Measurements from ENCODE around the gene FOXJ1. TPM values are rescaled to one million over a fixed set of nuclear protein-coding genes. Genes with fewer than 3 reads are reported as not detected.

FOXJ1 gene
- total RNA-seq, 3 donors from 2014 or later = 0.15 TPM; not detected in 2

DNA sequence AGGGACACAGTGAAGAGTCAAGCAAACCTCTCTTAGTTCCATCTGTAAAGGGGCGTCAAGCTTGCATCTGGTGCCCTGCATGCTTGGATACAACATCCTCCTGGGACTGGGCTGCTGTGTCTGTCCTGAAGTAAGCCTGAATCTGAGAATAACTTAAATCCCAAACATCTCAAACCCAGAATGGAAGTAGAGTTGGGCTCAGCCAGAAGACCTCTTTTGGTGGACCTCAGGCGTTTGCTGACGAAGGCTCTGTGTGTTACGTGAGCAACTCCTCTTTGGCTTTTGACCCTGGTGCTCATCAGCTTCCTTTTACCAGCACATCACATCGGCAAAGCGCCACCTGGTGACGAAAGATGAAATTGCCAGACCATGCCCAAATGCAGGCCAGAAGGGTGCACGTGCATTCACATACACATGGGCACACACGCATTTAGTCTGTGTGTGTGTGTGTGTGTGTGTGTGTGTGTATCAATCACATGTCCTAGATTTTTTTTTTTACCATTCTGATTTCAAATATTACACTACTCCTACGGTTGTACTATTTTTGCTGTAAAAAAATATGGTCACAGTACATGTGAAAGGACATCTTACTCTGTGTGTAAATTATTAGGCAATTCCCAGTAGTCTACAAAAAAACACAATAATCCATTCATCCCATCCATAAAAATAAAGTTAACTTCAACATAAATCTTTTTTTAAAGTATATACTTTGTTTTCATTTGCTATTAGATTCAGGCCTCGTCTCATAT lies 41.1 kb upstream of the FOXJ1 start:
- no peaks in the 10 kb centered on the region for H3K27me3 ChIP-seq
- DNase-seq (ENCODE audit: low spot score in 2 of 2) = peak; percentile 87 to 90
- TF ChIP-seq POLR2A (IDR thresholded peaks at IDR 0.05) (no peak), POLR2AphosphoS5 (IDR thresholded peaks at IDR 0.05) (peak in 2 of 3 donors; percentile 28 to 33)
- TF ChIP-seq, protein P1, sequence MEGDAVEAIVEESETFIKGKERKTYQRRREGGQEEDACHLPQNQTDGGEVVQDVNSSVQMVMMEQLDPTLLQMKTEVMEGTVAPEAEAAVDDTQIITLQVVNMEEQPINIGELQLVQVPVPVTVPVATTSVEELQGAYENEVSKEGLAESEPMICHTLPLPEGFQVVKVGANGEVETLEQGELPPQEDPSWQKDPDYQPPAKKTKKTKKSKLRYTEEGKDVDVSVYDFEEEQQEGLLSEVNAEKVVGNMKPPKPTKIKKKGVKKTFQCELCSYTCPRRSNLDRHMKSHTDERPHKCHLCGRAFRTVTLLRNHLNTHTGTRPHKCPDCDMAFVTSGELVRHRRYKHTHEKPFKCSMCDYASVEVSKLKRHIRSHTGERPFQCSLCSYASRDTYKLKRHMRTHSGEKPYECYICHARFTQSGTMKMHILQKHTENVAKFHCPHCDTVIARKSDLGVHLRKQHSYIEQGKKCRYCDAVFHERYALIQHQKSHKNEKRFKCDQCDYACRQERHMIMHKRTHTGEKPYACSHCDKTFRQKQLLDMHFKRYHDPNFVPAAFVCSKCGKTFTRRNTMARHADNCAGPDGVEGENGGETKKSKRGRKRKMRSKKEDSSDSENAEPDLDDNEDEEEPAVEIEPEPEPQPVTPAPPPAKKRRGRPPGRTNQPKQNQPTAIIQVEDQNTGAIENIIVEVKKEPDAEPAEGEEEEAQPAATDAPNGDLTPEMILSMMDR (IDR thresholded peaks at IDR 0.05) = peak; percentile 86 to 94 (median 92)
- H3K9me3 ChIP-seq = no peaks in the 10 kb centered on the region
- intact Hi-C loops (cut with DNase I; ENCODE audit: low total_unique reads) = no loop called here
- H3K4me3 ChIP-seq = no peak overlapping the region
- H3K27ac ChIP-seq = no peak overlapping the region
- H3K36me3 ChIP-seq = no peaks in the 10 kb centered on the region
- no peaks in the 10 kb centered on the region for H3K4me1 ChIP-seq

DNA sequence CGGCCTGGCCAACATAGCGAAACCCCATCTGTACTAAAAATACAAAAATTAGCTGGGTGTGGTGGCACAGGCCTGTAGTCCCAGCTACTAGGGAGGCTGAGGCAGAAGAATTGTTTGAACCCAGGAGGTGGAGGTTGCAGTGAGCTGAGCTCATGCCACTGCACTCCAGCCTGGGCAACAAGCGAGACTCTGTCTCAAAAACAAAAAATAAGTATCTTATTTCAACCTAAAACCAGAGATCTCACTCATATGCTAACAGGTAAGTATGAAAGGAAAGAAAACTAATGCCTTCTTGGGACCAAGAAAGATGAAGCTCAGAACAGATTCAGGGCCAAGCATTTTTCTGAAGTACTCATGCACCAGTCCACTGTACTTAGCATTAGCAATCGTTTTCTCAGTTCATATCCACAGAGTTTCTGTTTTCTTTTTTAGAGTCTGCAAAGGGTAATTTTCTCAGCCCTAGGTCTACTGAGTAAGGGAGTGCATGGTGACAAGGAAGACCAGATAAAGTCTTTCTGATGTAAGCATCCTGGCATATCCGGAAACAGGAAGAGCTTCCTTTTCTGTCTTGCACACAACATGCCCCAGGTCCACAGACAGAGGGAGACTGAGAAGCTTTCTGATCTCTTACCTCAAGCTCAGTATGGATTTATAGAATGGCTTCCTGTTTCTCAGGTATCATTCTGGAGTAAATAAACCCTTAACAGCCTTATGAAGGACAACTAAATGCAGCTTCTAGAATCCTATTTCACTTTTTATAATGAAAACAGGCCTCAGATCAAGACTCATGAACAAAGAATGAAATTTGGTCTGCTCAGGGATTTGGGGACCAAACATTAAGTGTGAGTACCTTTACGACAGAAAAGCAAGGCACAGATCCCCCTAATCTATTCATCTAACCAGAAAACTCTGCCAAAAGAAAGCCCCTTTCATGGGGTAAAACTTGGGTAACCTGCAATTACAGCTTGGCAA lies 38.7 kb upstream of the FOXJ1 start:
- Histone ChIP-seq H3K27me3 (no peaks in the 10 kb centered on the region), H3K9me3 (no peaks in the 10 kb centered on the region), H3K4me1 (no peaks in the 10 kb centered on the region), H3K36me3 (no peaks in the 10 kb centered on the region), H3K4me3 (no peak overlapping the region), H3K27ac (no peak overlapping the region)
- DNase-seq (ENCODE audit: low spot score in 2 of 2) = no peak
- intact Hi-C loops (cut with DNase I; ENCODE audit: low total_unique reads) = no loop called here
- no peak for TF ChIP-seq POLR2AphosphoS5 (IDR thresholded peaks at IDR 0.05)
- TF ChIP-seq, protein P1 (IDR thresholded peaks at IDR 0.05) = no peak
- no peak for TF ChIP-seq POLR2A (IDR thresholded peaks at IDR 0.05)

DNA sequence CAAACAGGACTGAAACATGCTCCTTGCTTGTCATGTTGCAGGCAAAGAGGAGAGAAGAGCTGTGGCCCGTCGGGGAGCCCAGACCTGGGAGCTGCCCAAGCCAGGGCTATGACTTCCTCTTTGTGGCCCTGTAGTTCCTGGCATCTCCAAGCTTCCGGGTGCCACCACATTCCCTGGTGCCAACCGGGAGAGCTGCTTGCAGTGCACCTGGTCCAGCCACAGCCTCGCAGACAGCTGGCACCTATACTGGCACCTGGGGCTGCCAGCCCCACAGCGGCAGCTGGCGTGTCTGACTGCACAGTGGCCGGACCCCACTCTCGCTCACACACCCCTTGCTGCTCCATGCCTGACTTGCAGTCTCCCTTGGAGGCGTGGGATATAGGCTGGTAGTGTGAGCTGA lies 37.1 kb upstream of the FOXJ1 start:
- no peaks in the 10 kb centered on the region for H3K36me3 ChIP-seq
- no peaks in the 10 kb centered on the region for H3K9me3 ChIP-seq
- no peaks in the 10 kb centered on the region for H3K27me3 ChIP-seq
- TF ChIP-seq POLR2AphosphoS5 (IDR thresholded peaks at IDR 0.05) (no peak), POLR2A (IDR thresholded peaks at IDR 0.05) (no peak)
- TF ChIP-seq, protein P1 (IDR thresholded peaks at IDR 0.05) = no peak
- H3K4me3 ChIP-seq = no peak overlapping the region
- intact Hi-C loops (cut with DNase I; ENCODE audit: low total_unique reads) = no loop called here
- no peak overlapping the region for H3K27ac ChIP-seq
- peak in 1 of 2 donors; percentile 65 for DNase-seq (ENCODE audit: low spot score in 2 of 2)
- H3K4me1 ChIP-seq = no peaks in the 10 kb centered on the region

DNA sequence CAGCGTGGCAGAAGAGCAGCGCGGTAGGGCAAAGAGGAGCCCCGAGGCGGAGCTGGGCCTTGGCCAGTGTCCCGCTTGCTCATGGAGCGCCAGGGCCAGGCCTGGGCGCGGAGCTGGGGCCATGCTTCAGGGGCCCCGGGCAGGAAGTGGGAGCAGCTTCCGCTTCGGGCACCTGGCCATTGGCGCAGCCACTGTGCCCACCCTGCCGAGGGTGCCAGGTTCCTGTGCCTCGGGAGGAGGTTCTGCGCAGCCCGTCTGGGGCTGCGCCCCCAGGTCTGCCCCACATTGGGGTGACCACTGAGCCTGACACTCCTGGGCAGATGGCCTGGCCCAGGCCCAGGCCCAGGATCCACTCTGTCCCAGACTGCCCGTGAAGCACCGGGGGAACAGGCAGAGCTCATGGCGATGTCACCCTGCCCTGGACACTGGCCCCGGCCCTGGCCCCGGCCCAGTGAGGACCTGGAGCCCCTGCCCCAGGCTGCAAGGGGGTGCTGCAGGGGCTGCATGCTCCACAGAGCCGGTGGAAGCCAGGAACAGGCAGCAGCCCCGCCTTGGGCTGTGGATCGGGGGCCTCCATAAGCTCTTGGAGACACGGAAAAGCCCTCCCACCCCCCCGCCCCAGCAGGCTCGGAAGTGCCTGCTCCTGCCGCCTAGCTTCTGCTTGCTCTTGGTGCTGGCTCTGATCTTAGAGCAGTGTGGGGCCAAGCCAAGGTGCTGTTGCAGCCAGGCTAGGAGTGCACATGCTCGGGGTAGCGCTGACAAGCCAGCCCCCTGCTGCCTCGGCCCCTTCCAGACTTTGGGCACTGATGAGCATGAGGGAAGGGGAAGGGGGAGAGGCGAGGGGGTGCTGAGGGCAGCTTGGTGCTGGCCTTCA lies 35.9 kb upstream of the FOXJ1 start:
- Histone ChIP-seq H3K4me3 (no peak overlapping the region), H3K4me1 (no peaks in the 10 kb centered on the region), H3K9me3 (no peaks in the 10 kb centered on the region), H3K36me3 (no peaks in the 10 kb centered on the region), H3K27me3 (no peaks in the 10 kb centered on the region), H3K27ac (no peak overlapping the region)
- DNase-seq (ENCODE audit: low spot score in 2 of 2) = no peak
- TF ChIP-seq POLR2AphosphoS5 (IDR thresholded peaks at IDR 0.05) = no peak
- TF ChIP-seq, protein P1 (IDR thresholded peaks at IDR 0.05) = no peak
- no peak for TF ChIP-seq POLR2A (IDR thresholded peaks at IDR 0.05)
- intact Hi-C loops (cut with DNase I; ENCODE audit: low total_unique reads) = no loop called here
